OCI-LY7 (cell line): Measurements from ENCODE around the gene NUDT7. TPM values are rescaled to one million over a fixed set of nuclear protein-coding genes. Genes with fewer than 3 reads are reported as not detected.

ENCODE experiments used
- BruUV-seq: library from RNA; stranded (reverse); fragments of 400-500 nt; replicated peaks from 2 replicates; lab custom pipeline; 2021; lab: Mats Ljungman, UMichigan
- CTCF ChIA-PET: fragments of 300-600 bp; sonication (Branson Sonifier 250); formaldehyde crosslinking; loops from one replicate; lab custom pipeline; 2022; ENCODE audit warnings: antibody characterized with exemption; ENCODE audit not compliant: unreplicated experiment; lab: Charles Lee
- POLR2A ChIA-PET: fragments of 300-600 bp; sonication (Branson Sonifier 250); formaldehyde crosslinking; loops from one replicate; lab custom pipeline; 2022; ENCODE audit warnings: antibody characterized with exemption; lab: Charles Lee
- DNase-seq: peaks from one replicate; pipeline ENCODE4 v3.0.0-alpha.2; 2015; ENCODE audit warnings: low spot score
- H2AFZ ChIP-seq: fragments of 200-600 bp; sonication (generic), shearing (Covaris generic); 2 replicates; pipeline ENCODE4 v1.6.1; 2014; ENCODE audit warnings: mild to moderate bottlenecking, antibody characterized with exemption, low read length, moderate library complexity
- H3K27ac ChIP-seq: fragments of 200-600 bp; sonication (generic); 2 replicates; pipeline ENCODE4 v1.5.1; 2014; ENCODE audit warnings: mixed run types, low read depth, mild to moderate bottlenecking, moderate library complexity, low read length, inconsistent platforms; ENCODE audit not compliant: poor library complexity, severe bottlenecking
- H3K36me3 ChIP-seq: fragments of 200-600 bp; sonication (generic); 2 replicates; pipeline ENCODE4 v1.6.1; 2014; ENCODE audit warnings: mild to moderate bottlenecking, antibody characterized with exemption, low read length, moderate library complexity, mixed read lengths; ENCODE audit not compliant: insufficient read depth
- H3K4me1 ChIP-seq: fragments of 200-600 bp; sonication (generic); 2 replicates; pipeline ENCODE4 v1.5.1; 2014; ENCODE audit warnings: mild to moderate bottlenecking, low read length; ENCODE audit not compliant: insufficient read depth, poor library complexity, severe bottlenecking
- H3K4me2 ChIP-seq: fragments of 200-600 bp; sonication (generic); 2 replicates; pipeline ENCODE4 v1.6.1; 2014; ENCODE audit warnings: mild to moderate bottlenecking, low read length
- H3K4me3 ChIP-seq: fragments of 200-600 bp; sonication (generic); 2 replicates; pipeline ENCODE4 v1.5.1; 2014; ENCODE audit warnings: mild to moderate bottlenecking, low read depth, low read length; ENCODE audit not compliant: poor library complexity, severe bottlenecking
- H3K79me2 ChIP-seq: fragments of 200-600 bp; sonication (generic); 2 replicates; pipeline ENCODE4 v1.6.1; 2016; ENCODE audit warnings: low read depth, mild to moderate bottlenecking, low read length, moderate library complexity, mixed read lengths; ENCODE audit not compliant: insufficient read depth
- H3K9me2 ChIP-seq: fragments of 200-600 bp; sonication (generic); 2 replicates; pipeline ENCODE4 v1.6.1; 2016; ENCODE audit warnings: mild to moderate bottlenecking, low read length, mixed read lengths; ENCODE audit not compliant: insufficient read depth
- H3K9me3 ChIP-seq: fragments of 200-600 bp; sonication (generic); 2 replicates; pipeline ENCODE4 v1.6.1; 2014; ENCODE audit warnings: mild to moderate bottlenecking, mixed run types, low read length, mixed read lengths
- H4K20me1 ChIP-seq: fragments of 200-600 bp; sonication (generic); 2 replicates; pipeline ENCODE4 v1.6.1; 2014; ENCODE audit warnings: mild to moderate bottlenecking, antibody characterized with exemption, low read length, moderate library complexity, mixed read lengths; ENCODE audit not compliant: insufficient read depth
- CTCF ChIP-seq: fragments of 200-600 bp; sonication (generic); conservative IDR thresholded peaks from 2 replicates; pipeline ENCODE4 v1.5.1; 2014; ENCODE audit warnings: mild to moderate bottlenecking, antibody characterized with exemption, low read length, moderate library complexity, mixed read lengths
- EZH2phosphoT487 ChIP-seq: fragments of 200-600 bp; sonication (generic); IDR thresholded peaks from 2 replicates; pipeline ENCODE4 v1.6.1; 2018; ENCODE audit warnings: low read depth, borderline replicate concordance, mild to moderate bottlenecking, mixed run types, antibody characterized with exemption, low read length, moderate library complexity, mixed read lengths
- intact Hi-C: fragments of 100-400 bp; cut with micrococcal nuclease; formaldehyde crosslinking; loops from one replicate; pipeline ENCODE4 v1.10.0; 2022; ENCODE audit not compliant: unreplicated experiment
- total RNA-seq, 2 experiments: library from RNA; depleted of rRNA in 1 of 2; stranded (reverse); fragments of >200 nt in 1 of 2; shearing (Covaris generic) in 1 of 2; gene quantifications; 2 replicates each; pipeline ENCODE4 v1.2.3, GENCODE V29; 2014 to 2022

NUDT7 gene
- total RNA-seq, 2 experiments from 2014 or later: 4.4 to 22.1 TPM

DNA sequence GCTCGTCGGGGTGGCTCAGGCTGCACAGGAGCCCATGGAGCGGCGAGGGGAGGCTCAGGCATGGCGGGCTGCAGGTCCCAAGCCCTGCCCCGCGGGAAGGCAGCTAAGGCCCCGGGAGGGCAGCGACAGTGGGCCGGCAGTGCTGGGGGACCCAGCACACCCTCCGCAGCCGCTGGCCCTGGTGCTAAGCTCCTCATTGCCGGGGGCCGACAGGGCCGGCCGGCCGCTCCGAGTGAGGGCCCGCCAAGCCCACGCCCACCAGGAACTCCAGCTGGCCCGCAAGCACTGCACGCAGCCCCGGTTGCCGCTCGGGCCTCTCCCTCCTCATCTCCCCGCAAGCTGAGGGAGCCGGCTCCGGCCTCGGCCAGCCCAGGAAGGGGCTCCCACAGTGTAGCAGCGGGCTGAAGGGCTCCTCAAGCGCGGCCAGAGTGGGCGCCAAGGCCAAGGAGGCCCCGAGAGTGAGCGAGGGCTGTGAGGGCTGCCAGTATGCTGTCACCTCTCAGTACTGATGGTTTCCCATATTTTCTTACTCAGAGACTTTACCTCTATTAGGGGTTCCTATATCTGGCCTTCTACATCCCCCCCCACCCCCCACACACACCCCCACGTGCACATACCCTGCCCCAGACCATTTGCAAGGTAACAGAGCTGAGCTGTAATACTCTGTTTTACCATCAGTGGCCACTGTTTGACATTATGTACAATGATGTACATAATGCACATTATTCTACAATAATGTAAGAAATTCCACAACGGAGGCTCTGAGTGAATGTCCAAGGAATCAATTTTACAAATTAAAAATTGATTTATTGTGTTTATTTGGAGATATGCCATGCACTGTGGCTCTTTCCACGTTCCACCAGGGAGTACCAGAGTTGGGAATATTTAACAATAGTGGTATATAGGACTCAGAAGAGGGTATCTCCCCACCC, 62.4 kb downstream of the NUDT7 start:
- intact Hi-C loops: no loop called here
- BruUV-seq: no TSS peak
- POLR2A ChIA-PET: no interaction called here

GRCh38 chr16:77785373-77785764, 63.1 kb downstream of the NUDT7 start:
- Histone ChIP-seq H3K4me3 (no peak overlapping the region), H2AFZ (no peak overlapping the region), H3K4me2 (no peak overlapping the region), H3K27ac (no peak overlapping the region), H3K79me2 (no peaks in the 10 kb centered on the region), H3K4me1 (no peaks in the 10 kb centered on the region), H3K36me3 (no peaks in the 10 kb centered on the region), H4K20me1 (no peaks in the 10 kb centered on the region), H3K9me2 (no peaks in the 10 kb centered on the region), H3K9me3 (no peaks in the 10 kb centered on the region)
- no TSS peak for BruUV-seq
- no peak for TF ChIP-seq EZH2phosphoT487
- no peak for TF ChIP-seq CTCF
- intact Hi-C loops: no loop called here
- POLR2A ChIA-PET: no interaction called here
- CTCF ChIA-PET: interaction anchor here (0.6 kb wide), 1 partner anchor 133 kb away, joined by 3 read pairs; no protein-coding TSS in a partner anchor
- no peak for DNase-seq

More for the DNA sequence above, 62.4 kb downstream of the NUDT7 start:
- H3K9me3 ChIP-seq: no peaks in the 10 kb centered on the region
- no peaks in the 10 kb centered on the region for H3K4me1 ChIP-seq
- H3K9me2 ChIP-seq: no peaks in the 10 kb centered on the region
- H3K79me2 ChIP-seq: no peaks in the 10 kb centered on the region
- CTCF ChIA-PET: interaction anchor here (0.6 kb wide), 1 partner anchor 134 kb away, joined by 3 read pairs; no protein-coding TSS in a partner anchor
- no peak overlapping the region for H3K27ac ChIP-seq
- peak; percentile 46 for TF ChIP-seq CTCF
- no peak for TF ChIP-seq EZH2phosphoT487
- no peaks in the 10 kb centered on the region for H4K20me1 ChIP-seq
- H3K36me3 ChIP-seq: no peaks in the 10 kb centered on the region
- H3K4me2 ChIP-seq: no peak overlapping the region
- DNase-seq: no peak
- no peak overlapping the region for H2AFZ ChIP-seq
- no peak overlapping the region for H3K4me3 ChIP-seq
